ENCODE measurements around the gene KDM8.
A peak's percentile ranks its signal among the peaks of the same experiment; 100 is the strongest.

The KDM8 gene

DNA sequence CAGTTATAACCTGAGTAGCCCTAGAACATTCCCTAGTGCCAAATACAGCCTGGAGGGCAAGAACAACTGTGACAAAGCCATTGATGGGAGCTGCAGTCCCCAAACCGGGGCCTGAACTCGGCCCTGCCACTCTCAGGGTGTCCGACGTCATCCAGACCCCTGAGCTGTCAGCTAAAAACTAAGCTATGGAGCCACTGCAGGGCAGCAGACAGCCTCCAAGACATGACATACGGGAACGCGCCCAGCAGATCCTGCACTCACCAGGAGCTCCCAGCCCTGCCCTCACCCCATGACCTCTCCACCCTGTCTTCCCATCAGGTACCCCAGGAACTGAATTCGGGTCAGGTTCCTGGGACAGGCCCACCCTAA, 28.4 kb downstream of the KDM8 start:
- DNase-seq (ENCODE audit: low read depth), result no peak

DNA sequence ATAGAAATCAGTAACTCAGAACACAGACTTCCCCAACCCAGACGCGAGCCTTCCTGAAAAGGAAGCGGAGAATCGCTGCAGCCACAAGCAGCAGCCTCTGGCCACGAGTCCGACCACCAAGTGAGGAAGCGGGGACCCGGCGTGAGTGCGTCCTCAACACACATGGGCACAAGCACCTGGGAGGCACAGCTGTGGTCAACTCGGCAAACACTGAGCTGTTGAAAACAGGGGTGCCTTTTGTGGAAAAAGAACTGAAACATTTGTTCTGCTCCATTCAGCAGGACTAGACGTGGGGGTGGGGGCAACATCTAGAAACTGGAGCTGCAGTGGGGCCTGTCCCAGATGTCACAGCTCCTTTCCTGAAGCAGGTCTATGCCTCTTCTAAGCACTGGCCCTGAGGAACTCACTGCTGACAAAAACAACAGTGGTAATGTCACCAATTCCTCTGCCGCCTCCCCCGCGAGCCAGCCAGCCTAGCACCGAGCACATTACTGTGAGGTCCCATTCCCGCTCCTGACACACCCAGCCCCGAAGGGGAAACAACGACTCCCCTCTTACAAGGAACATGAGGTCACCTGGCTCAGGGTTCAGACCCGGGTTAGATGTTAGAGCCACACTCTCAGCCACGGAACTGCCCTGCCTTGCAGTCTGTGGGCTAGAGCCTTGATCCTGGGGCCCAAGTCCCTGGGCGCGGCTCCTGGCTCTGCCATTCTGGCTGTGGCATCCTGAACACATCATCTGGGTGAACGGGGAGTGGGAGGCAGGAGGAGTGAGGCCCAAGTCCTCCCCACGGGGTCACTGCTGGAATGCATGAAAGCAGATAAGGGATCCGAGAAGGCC, 29.0 kb downstream of the KDM8 start:
- no peak for DNase-seq (ENCODE audit: low read depth)

DNA sequence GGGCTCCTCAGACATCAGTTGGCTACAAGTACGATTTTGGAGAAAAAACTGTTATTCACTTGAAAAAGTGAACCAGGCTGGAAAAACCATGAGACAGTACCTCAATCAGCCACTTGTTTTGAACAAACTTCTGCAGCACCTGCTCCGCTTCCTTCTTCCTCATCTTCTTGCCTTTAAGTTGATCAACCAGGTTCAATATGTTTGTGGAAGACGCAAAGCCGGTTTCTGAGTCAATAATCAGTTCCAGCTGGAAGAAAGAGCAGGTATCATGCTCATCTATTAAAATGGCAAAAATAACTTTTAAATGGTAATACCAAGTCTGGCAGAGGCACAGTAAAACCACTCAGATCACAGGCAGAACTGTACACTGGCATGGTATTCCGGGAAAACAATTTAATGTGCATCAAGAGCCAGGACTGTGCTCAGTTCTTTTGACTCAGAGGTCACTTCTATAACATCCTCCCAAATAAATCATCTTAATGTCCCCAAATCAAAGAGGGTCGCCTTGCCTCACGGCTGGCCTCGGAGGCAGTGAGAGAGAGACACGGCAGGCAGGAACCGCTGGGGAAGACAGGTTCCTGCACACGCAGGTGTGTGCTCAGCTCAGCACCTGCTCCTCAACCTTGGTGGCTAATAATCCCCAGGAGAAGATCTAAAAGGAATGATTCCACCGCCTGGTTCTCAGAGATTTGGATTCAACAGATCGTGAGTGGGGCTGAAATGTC, 29.7 kb downstream of the KDM8 start:
- no peak for DNase-seq (ENCODE audit: low read depth)

- DNase-seq (ENCODE audit: low read depth), result no peak
Measured at GRCh38 chr16:27233731-27234130, 30.4 kb downstream of the KDM8 start.

GRCh38 chr16:27234171-27234570, 30.8 kb downstream of the KDM8 start:
- DNase-seq (ENCODE audit: low read depth), result no peak

DNA sequence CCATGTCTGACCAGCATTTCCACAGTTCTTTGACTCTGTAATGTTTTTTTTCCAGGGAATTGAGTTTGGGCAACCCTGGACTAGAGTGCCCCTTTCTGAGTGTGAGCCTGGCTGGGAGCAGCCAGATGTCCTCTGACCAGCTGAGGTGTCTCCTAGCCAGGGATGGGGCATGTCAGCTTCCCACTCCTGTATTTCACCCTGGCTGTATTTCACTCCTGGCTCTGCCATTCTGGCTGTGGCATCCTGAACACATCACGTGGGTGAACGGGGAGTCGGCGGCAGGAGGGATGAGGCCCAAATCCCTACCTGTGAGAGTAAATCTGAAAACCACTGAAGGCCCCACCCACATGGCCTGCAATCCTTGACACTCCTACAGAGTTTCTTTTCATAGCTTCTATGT, 31.3 kb downstream of the KDM8 start:
- no peak for DNase-seq (ENCODE audit: low read depth)

- DNase-seq (ENCODE audit: low read depth), result no peak
Measured at GRCh38 chr16:27235055-27235937, 32.0 kb downstream of the KDM8 start.

DNA sequence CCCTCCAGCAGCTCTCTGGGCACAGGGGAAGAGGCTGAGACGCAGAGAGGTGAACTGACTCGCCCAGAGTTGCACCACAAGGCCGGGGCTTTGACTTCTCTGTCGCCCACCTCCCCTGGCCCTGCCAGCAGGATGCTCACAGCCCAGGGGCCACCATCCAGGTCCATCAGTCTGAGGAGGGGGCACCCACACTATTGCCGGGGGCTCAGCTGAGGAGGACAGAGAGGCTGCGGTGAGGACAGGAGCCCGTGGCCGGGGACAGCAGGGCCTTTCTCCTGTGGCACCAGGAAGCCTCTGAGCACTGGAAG, 32.6 kb downstream of the KDM8 start:
- DNase-seq (ENCODE audit: low read depth), result no peak

DNA sequence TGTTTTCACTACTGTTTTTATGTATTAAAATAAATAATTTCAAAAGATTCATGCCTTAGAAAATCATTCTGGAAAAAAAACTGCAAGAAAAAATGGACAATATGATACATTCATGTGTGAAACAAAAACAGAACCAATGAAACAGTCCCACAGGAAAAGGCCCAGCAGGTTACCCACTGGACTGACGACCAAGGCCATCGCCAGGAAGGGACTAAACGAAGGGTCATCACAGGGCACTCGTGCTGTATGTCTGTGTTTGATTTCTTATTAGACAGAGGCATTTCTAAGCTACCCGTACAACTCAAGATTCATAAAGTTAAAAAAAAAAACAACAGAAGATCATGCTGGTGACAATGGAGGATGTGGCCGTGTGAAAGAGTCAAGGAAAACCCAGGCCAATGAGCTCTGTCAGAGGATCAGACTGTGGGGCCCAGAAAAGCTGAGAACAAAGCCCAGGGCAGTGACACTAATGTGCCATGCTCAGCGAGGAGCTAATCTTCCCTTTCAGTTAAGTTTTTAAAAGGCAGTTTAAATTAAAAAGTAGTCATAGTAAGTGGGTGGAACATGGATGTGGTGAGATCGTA, 33.4 kb downstream of the KDM8 start:
- DNase-seq (ENCODE audit: low read depth), result no peak

DNA sequence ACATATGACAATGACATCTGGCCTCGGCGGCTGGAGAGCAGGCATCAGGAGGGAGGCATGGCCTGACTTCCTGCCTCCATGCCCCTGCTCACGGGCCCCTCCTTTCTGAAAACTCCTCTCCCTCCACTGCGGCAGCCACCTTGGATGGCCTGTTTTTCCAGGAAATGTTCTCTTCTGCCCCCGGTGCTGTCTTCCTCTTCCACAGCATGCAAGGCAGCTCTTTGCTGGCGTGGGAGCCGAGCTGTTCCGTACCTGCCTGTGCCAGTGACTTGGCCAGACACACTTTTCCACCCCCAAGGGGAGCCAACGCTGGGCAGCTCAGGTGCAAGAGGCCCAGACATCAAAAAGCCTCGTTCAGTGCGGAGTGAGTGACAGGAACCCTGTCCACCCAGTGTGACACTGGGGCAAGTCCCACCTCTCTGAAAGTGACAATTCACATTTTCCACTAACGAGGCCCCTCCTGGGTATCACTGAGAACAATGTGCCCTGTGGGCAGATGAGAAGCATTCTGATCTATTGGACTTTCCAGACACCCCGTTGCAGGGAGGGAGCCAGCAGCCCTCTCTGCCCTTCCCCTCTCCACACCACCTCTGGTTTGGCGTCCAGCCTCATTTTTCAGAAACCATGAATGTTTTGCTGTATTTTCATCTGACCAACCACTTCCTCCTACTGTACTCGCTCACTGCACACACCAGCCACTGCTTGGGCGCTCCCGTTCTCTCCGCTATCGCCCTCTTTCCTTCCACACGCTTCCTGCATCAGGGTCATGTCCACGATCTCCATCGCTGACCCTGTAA, 34.1 kb downstream of the KDM8 start:
- DNase-seq (ENCODE audit: low read depth), result no peak

DNA sequence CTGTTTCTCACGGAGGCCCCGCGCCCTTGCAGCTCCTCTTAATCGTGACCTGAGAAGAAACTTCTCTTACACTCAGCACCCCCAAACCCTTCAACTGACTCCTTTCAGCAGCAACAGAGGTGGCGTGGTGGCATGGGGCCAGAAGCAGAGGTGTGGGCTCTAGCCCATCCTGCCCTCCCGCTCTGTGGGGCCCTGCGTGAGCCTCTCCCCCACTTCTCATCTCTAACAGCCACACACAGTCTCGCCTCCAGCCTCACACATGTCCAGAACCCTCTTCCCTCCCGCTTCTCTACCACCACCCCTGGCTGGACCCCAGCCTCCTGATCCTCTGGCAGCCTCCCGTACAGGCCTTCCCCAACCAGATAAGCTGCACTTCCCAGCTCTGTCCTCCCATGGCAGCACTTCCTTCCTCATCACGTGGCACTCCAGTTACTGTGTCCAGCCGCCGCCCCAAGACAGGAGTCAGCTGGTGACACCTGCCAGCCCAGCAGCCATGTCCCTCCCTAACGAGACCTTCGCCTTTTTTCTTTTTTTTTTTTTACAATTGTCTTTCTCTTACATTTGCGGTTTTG, 34.8 kb downstream of the KDM8 start:
- no peak for DNase-seq (ENCODE audit: low read depth)

GRCh38 chr16:27238591-27238990, 35.3 kb downstream of the KDM8 start:
- DNase-seq (ENCODE audit: low read depth), result no peak

DNA sequence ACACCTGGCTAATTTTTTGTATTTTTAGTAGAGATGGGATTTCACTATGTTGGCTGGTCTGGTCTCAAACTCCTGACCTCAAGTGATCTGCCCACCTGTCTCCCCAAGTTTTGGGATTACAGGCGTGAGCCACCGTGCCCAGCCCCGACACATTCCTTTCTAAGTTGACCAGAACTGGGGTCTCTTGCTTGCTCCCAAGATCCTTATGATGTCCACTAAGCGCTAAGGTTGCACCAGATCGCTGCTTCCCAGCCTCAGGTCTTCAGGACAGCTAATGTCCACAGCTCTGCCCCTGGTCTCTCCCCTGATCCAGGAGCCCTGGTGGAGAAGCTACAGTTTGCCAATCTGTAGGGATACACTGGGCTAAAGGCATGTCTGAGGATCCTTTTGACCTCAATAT, 35.7 kb downstream of the KDM8 start:
- no peak for DNase-seq (ENCODE audit: low read depth)

- DNase-seq (ENCODE audit: low read depth), result no peak
Measured at GRCh38 chr16:27239906-27240655, 36.8 kb downstream of the KDM8 start.

DNA sequence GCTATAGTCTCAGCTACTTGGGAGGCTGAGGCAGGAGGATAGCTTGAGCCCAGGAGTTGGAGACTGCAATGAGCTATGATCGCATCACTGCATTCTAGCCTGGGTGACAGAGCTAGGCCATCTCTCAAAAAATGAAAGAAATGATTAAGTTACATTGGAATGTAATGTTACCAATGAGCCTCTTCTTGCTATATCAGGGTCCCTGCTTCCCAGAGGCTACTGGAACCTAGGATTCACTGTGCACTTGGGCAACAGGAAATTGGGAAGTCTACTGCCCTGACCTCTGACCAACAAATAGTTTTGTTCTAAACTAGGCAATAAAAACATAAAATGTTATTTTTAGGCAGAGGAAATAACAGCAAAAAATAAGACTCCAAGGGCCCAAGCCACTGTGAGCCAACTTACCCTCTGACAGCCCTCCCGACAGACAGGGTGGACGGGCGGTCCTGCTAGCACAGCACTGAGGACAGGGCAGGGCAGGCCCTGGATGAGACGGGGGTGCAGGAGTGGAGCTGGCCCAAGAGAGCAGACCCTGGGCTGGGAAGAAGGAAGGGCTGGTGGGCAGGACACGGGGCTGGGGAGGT, 37.7 kb downstream of the KDM8 start:
- DNase-seq (ENCODE audit: low read depth), result peak; percentile 75

DNA sequence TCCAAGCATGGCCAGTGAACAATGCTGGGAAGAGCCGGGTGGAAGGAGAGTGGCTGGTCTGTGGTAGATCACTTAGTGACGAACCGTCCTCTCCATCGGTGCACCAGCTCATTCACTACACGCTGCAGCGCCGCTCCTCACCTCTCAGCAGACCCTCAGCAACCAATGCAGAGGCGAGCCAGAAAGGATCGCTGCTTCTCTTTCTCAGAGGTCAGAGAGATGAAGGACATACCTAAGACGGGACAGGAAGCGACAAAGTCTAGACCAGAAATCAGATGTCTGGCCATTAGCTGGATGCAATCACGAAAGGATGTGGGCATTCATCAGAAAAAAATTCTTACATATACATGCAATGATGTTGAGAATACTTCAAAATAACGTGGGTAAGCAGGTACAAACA, 38.3 kb downstream of the KDM8 start:
- DNase-seq (ENCODE audit: low read depth), result no peak

DNA sequence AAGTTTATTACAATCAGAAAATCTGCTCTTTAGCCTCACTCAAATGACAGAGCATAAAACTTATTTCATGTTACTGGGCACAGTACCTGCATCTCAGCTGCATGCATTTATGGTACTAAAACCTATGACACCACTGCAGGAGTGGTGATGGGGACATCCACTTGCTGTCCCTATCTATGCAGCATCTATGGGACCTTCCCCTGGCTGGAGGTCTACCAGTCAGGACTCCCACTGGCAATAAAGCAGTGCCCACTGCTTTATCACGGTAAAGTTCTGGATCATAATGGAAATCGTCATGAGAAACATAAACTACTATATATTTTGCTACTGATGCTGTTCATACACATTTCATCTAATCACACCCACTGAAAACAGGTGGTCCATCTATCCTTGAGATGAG, 39.1 kb downstream of the KDM8 start:
- no peak for DNase-seq (ENCODE audit: low read depth)

DNA sequence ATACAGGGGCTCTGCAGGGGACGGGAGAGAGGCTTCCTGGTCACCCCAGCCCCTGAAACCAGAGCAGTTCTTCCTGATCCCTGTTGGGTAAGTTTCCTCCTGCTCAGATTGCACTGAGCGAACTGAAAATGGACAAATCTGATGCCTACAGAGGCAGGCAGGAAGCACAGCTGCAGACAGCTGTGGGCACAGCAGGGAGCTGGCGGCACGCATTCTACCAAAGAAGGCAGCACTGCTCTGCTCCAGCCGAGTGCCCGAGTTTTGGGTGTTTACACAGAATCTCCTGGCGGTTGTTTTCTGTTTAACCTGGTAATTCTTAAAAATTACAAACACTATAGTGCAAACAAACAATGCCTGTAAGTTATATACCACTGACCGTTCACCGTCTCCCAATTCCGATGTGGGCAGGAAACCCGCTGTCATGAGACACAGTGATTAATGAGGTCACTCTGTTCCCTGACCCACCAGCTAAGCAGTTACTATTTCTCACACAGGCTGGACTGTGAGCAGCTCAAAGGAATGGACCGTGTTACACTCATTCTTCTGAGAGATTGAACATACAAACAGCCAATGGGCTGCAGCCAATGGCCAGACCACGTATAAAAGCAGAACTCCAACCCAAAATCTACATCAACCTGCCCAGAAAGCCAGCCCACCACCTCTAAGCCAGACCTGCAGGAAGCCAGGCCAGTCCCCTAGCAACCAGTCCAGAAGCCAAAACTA, 39.7 kb downstream of the KDM8 start:
- DNase-seq (ENCODE audit: low read depth), result no peak

DNA sequence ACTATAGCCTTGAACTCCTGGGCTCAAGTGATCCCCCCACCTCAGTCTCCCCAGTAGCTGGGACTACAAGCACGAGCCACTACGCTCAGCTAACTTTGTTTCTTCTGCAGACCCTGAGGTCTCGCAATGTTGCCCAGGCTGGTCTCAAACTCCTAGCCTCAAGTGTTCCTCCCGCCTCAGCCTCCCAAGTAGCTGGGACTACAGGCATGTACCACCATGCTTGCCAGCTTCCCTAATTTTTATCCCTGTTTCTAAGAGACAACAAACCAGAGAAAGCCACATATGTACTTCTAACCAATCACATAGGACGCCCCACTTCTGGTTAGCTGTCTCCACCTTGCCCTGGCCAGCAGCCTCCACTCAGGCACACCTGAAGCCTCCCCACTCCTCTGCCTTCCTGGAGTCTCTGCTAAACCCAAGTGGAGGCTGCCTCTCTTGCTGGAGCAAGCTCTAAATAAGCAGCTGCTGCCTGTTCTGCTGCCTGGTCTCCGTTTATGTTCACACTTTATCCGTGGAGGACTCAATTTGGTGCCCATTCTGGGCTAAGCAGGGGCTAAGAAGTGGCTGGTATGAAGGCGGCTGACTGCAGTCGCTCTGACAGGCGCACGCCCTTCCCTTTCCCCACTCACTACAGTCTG, 40.5 kb downstream of the KDM8 start:
- no peak for DNase-seq (ENCODE audit: low read depth)

Measured in HS-5 (cell line).